Measurements from ENCODE around the gene FGFBP2. TPM values are rescaled to one million over a fixed set of nuclear protein-coding genes. Genes with fewer than 3 reads are reported as not detected.

FGFBP2 gene
- total RNA-seq, 1 experiment from 2014 or later = not detected

DNA sequence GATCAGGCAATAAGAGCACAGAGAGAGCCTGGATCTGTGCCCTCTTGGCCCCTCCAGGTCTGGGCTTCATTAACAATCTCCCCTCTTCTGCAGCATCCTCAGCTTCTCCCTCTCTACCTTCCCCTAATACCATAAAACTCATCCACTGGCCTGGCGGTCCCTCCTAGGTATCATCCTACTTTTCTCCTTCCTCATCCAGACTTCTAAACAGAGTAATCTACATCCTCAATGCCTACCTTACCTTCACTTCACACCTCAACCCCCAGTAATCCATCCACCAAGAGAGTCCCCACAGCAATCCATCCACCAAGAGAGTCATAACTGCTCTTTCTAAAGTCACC is 41.4 kb downstream of the FGFBP2 start:
- POLR2A ChIA-PET (ENCODE audit: unreplicated experiment) = interaction anchor here (0.5 to 0.9 kb wide), 7 partner anchors 16 to 1895 kb away, joined by 3 to 12 read pairs (median 5); no protein-coding TSS in a partner anchor

DNA sequence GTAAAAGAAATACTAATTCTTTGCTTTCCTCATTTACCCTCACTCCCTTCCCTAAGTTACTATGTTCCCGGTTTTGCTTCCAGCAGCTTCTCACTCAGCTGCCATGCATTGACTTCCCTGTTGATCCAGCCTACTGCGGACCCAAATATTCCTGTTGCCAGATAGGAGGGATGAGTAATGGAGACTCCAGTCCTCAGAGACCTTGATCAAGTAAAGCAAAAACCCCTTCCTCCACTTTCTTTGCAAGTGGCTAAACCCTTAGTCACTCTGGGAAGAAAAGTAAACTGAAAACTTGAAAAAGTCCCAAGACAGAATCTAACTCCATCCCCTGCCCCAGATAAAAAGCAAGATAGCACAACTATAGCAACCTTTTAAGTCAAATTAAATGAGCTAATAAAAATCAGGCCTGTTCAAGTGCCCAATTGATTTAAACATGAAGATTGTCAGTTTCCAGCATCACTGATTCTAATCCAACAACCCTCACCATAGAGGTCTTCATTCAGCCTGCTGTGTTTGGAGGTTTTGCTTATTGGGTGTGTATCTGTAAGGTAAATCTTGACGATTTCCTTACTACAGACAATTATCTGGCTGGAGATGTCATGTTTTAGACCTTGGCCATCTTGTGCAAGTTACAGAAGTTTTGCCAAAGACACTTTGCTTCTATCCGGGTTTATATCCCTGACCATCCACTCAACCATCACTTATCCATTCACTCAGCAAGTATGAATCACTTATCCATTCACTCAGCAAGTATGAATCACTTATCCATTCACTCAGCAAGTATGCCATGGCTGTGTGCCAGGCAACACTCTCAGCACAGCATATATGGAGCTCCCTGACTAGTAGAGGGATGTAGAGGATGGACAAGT is 42.0 kb downstream of the FGFBP2 start:
- Histone ChIP-seq H3K4me1 (replicated peaks; ENCODE audit: insufficient read depth) (peaks cover 47% of the 10 kb centered on the region), H3K79me2 (ENCODE audit: low read depth) (no peaks in the 10 kb centered on the region), H3K9me3 (ENCODE audit: insufficient read depth, low read depth) (peaks cover under 1% of the 10 kb centered on the region; the same call in 1 of the 2 replicates), H4K20me1 (ENCODE audit: insufficient read depth) (no peaks in the 10 kb centered on the region), H3K36me3 (ENCODE audit: low read depth) (no peaks in the 10 kb centered on the region), H3K27me3 (ENCODE audit: insufficient read depth, low read depth) (no peaks in the 10 kb centered on the region), H3K9me2 (ENCODE audit: insufficient read depth) (no peaks in the 10 kb centered on the region), H3F3A (ENCODE audit: insufficient read depth, low read depth) (peaks cover 19% of the 10 kb centered on the region), H2AFZ (no peak overlapping the region), H3K4me2 (peak overlapping the region; percentile 55), H3K4me3 (no peak overlapping the region), H3K27ac (peak overlapping the region; percentile 90)
- ChIA-PET CTCF (no interaction called here), POLR2A (ENCODE audit: unreplicated experiment) (interaction anchor here (0.5 to 0.9 kb wide), 8 partner anchors 15 to 1896 kb away, joined by 3 to 12 read pairs (median 4); no protein-coding TSS in a partner anchor)
- DNase-seq = peak; percentile 87 to 92
- no peak for TF ChIP-seq EZH2 (IDR thresholded peaks at IDR 0.05; ENCODE audit: low read depth)
- TF ChIP-seq, protein P1, sequence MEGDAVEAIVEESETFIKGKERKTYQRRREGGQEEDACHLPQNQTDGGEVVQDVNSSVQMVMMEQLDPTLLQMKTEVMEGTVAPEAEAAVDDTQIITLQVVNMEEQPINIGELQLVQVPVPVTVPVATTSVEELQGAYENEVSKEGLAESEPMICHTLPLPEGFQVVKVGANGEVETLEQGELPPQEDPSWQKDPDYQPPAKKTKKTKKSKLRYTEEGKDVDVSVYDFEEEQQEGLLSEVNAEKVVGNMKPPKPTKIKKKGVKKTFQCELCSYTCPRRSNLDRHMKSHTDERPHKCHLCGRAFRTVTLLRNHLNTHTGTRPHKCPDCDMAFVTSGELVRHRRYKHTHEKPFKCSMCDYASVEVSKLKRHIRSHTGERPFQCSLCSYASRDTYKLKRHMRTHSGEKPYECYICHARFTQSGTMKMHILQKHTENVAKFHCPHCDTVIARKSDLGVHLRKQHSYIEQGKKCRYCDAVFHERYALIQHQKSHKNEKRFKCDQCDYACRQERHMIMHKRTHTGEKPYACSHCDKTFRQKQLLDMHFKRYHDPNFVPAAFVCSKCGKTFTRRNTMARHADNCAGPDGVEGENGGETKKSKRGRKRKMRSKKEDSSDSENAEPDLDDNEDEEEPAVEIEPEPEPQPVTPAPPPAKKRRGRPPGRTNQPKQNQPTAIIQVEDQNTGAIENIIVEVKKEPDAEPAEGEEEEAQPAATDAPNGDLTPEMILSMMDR (conservative IDR thresholded peaks at IDR 0.05) = no peak
- BruUV-seq (replicated peaks) = TSS peak; percentile 68
- intact Hi-C loops (cut with micrococcal nuclease; ENCODE audit: unreplicated experiment) = loop anchor here (1.0 kb wide), 2 partner anchors 15 to 27 kb away; no protein-coding TSS in a partner anchor

More for the DNA sequence above, 41.4 kb downstream of the FGFBP2 start:
- intact Hi-C loops (cut with micrococcal nuclease; ENCODE audit: unreplicated experiment) = loop anchor here (1.0 kb wide), 2 partner anchors 15 to 27 kb away; no protein-coding TSS in a partner anchor
- H3F3A ChIP-seq (ENCODE audit: insufficient read depth, low read depth) = peaks cover 19% of the 10 kb centered on the region
- H3K27ac ChIP-seq = peak overlapping the region; percentile 90
- peak overlapping the region; percentile 55 for H3K4me2 ChIP-seq
- CTCF ChIA-PET = no interaction called here
- H3K79me2 ChIP-seq (ENCODE audit: low read depth) = no peaks in the 10 kb centered on the region
- no peaks in the 10 kb centered on the region for H4K20me1 ChIP-seq (ENCODE audit: insufficient read depth)
- H3K4me1 ChIP-seq (replicated peaks; ENCODE audit: insufficient read depth) = peaks cover 47% of the 10 kb centered on the region
- H3K27me3 ChIP-seq (ENCODE audit: insufficient read depth, low read depth) = no peaks in the 10 kb centered on the region
- BruUV-seq (replicated peaks) = TSS peak; percentile 30
- no peak overlapping the region for H3K4me3 ChIP-seq
- H3K36me3 ChIP-seq (ENCODE audit: low read depth) = no peaks in the 10 kb centered on the region
- DNase-seq = no peak
- no peaks in the 10 kb centered on the region for H3K9me2 ChIP-seq (ENCODE audit: insufficient read depth)
- no peak overlapping the region for H2AFZ ChIP-seq
- H3K9me3 ChIP-seq (ENCODE audit: insufficient read depth, low read depth) = no peaks in the 10 kb centered on the region
- TF ChIP-seq EZH2 (IDR thresholded peaks at IDR 0.05; ENCODE audit: low read depth) = no peak
- TF ChIP-seq, protein P1 (conservative IDR thresholded peaks at IDR 0.05) = no peak

DNA sequence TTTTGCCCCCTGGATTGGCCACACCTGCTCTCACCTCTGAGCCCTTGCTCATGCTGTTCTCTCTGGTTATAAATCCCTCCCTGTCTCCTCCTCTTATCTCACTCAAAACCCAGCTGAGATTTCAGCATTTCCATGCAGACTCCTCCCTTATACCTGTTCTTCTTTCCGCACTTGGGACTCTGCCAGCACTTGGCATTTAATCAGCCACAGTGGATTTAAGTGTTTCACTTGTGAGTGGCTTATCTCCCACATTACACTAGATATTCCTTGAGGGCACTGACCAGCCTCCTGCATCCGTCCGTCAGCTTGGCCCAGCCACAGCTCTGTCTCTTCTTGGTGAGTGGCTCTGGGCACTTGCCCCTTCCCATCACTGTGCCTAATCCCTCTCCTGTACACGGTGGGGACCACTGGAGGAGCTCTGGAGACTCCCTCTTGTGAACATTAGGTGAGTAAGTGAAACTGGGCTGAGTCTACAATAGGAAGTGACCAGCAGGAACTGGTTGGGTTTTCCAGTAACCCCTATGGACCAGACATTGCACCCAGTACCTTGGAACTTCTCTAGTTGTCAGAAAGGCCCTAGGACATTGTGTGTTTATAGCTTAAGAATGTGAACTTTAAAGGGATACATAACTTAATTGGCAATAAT is 44.4 kb downstream of the FGFBP2 start:
- Histone ChIP-seq H3K4me1 (replicated peaks; ENCODE audit: insufficient read depth) (peaks cover 63% of the 10 kb centered on the region), H3K27ac (peak overlapping the region; percentile 90), H3F3A (ENCODE audit: insufficient read depth, low read depth) (peaks cover 35% of the 10 kb centered on the region), H3K27me3 (ENCODE audit: insufficient read depth, low read depth) (no peaks in the 10 kb centered on the region), H3K36me3 (ENCODE audit: low read depth) (no peaks in the 10 kb centered on the region), H2AFZ (no peak overlapping the region), H3K9me2 (ENCODE audit: insufficient read depth) (no peaks in the 10 kb centered on the region), H3K4me3 (no peak overlapping the region), H4K20me1 (ENCODE audit: insufficient read depth) (no peaks in the 10 kb centered on the region), H3K79me2 (ENCODE audit: low read depth) (no peaks in the 10 kb centered on the region), H3K4me2 (peak overlapping the region; percentile 17; the same call in 1 of the 2 replicates), H3K9me3 (ENCODE audit: insufficient read depth, low read depth) (peaks cover 4% of the 10 kb centered on the region)
- ChIA-PET POLR2A (ENCODE audit: unreplicated experiment) (no interaction called here), CTCF (no interaction called here)
- TF ChIP-seq, protein P1 (conservative IDR thresholded peaks at IDR 0.05) = no peak
- TF ChIP-seq EZH2 (IDR thresholded peaks at IDR 0.05; ENCODE audit: low read depth) = no peak
- intact Hi-C loops (cut with micrococcal nuclease; ENCODE audit: unreplicated experiment) = no loop called here
- no TSS peak for BruUV-seq (replicated peaks)
- DNase-seq = peak; percentile 61 to 68

All from PC-9 (cell line).